Activated naive CD8-positive, alpha-beta T cell treated with anti-CD3 and anti-CD28 coated beads for 36 hours (primary cell): Measurements from ENCODE around the gene CEP152. TPM values are rescaled to one million over a fixed set of nuclear protein-coding genes. Genes with fewer than 3 reads are reported as not detected.

ENCODE experiments used
- total RNA-seq, 2 experiments: library from RNA; stranded (reverse); gene quantifications; one replicate each; pipeline ENCODE4 v1.2.3, GENCODE V29; 2021

The CEP152 gene
- total RNA-seq, 2 experiments from 2014 or later: 27.2 to 27.3 TPM

Other genes starting within 250 kb of the CEP152 start
- gene FBN1, start 165.4 kb downstream of the CEP152 start, total RNA-seq: under 1 TPM; 0.22 to 0.29 TPM
- 100 to 1,000 TPM; 100 to 103 TPM for gene EID1, start 67.1 kb upstream of the CEP152 start, total RNA-seq
- 1 to 10 TPM; 3.7 to 4.1 TPM for gene SHC4, start 152.8 kb upstream of the CEP152 start, total RNA-seq
- gene SECISBP2L, start 235.4 kb upstream of the CEP152 start, total RNA-seq: 10 to 100 TPM; 18.5 to 19.6 TPM